ENCODE results near the gene VSTM2L.
A peak's percentile ranks its signal among the peaks of the same experiment; 100 is the strongest.

VSTM2L gene

DNA sequence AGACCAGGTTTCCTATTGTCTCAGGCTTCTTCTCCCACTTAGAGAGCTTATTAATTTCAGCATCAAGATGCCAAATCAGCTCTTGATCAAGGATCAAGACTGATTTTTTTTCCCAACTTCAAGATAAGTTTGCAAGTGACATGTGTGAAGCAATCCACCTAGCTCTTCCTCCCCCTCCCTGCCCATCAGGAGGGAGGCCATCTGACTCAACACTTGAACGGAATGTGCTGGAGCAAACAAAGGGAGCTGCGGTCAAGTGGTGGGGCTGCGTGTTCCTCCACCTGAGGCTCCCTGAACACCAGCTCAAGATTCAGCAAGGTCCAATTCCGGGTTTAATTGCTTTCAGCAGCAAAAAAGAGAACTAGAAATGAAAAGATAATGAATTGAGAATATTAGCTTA lies 91.6 kb downstream of the VSTM2L start:
- H3K36me3 ChIP-seq (ENCODE audit: low read depth) = peaks cover 77% of the 10 kb centered on the region
- no peak overlapping the region for H3K4me3 ChIP-seq (ENCODE audit: severe bottlenecking)
- peak; percentile 97 for DNase-seq (ENCODE audit: low spot score)
- peaks cover 59% of the 10 kb centered on the region for H3K4me1 ChIP-seq (ENCODE audit: insufficient read depth, poor library complexity, severe bottlenecking)
- ATAC-seq (ENCODE audit: low read depth) = peak; percentile 86
- no peaks in the 10 kb centered on the region for H3K27me3 ChIP-seq (ENCODE audit: insufficient read depth, poor library complexity, severe bottlenecking)
- TF ChIP-seq, protein P1, sequence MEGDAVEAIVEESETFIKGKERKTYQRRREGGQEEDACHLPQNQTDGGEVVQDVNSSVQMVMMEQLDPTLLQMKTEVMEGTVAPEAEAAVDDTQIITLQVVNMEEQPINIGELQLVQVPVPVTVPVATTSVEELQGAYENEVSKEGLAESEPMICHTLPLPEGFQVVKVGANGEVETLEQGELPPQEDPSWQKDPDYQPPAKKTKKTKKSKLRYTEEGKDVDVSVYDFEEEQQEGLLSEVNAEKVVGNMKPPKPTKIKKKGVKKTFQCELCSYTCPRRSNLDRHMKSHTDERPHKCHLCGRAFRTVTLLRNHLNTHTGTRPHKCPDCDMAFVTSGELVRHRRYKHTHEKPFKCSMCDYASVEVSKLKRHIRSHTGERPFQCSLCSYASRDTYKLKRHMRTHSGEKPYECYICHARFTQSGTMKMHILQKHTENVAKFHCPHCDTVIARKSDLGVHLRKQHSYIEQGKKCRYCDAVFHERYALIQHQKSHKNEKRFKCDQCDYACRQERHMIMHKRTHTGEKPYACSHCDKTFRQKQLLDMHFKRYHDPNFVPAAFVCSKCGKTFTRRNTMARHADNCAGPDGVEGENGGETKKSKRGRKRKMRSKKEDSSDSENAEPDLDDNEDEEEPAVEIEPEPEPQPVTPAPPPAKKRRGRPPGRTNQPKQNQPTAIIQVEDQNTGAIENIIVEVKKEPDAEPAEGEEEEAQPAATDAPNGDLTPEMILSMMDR (IDR thresholded peaks at IDR 0.05; ENCODE audit: poor library complexity, severe bottlenecking) = no peak
- H3K9me3 ChIP-seq (ENCODE audit: severe bottlenecking) = no peaks in the 10 kb centered on the region
- H3K27ac ChIP-seq (ENCODE audit: poor library complexity, severe bottlenecking) = peak overlapping the region; percentile 85
